HEK293 (cell line): ENCODE measurements around the gene POGZ.
A peak's percentile ranks its signal among the peaks of the same experiment; 100 is the strongest.

Experiments
- CTCF ChIA-PET: fragments of 350-600 bp; formaldehyde crosslinking; extraction: SDS; loops from one replicate; lab custom pipeline; 2021; ENCODE audit warnings: antibody characterized with exemption; lab: Yijun Ruan, JAX
- POLR2A ChIA-PET: fragments of 300-600 bp; formaldehyde crosslinking; extraction: SDS; loops from one replicate; lab custom pipeline; 2020; ENCODE audit warnings: antibody characterized with exemption, inconsistent platforms; lab: Yijun Ruan, JAX
- H3K27ac ChIP-seq: fragments of 200-500 bp; sonication (Bioruptor generic); 2 replicates; pipeline ENCODE4 v1.5.1; 2014; ENCODE audit warnings: low read depth, low read length, control low read depth, inconsistent platforms; ENCODE audit errors: extremely low read depth
- H3K36me3 ChIP-seq, 2 experiments: fragments of 200-500 bp in 1 of 2; sonication (Bioruptor generic) in 1 of 2; 1 replicate in 1 of 2; 2 replicates in 1 of 2; pipeline ENCODE4 v1.5.1; 2014 to 2017; ENCODE audit warnings: inconsistent platforms in 2 of 2, low read length in 2 of 2; ENCODE audit not compliant: control insufficient read depth in 2 of 2, insufficient read depth in 1 of 2
- H3K4me1 ChIP-seq: fragments of 200-500 bp; sonication (Bioruptor generic); 2 replicates; pipeline ENCODE4 v1.5.1; 2014; ENCODE audit warnings: mild to moderate bottlenecking, low read length, inconsistent platforms; ENCODE audit not compliant: control insufficient read depth, insufficient read depth
- H3K4me3 ChIP-seq: 2 replicates; pipeline ENCODE4 v1.5.1; 2011; ENCODE audit warnings: low read depth, mild to moderate bottlenecking, control low read depth, low read length, moderate library complexity
- H3K9me3 ChIP-seq: fragments of 200-500 bp; sonication (Bioruptor generic); 2 replicates; pipeline ENCODE4 v1.5.1; 2014; ENCODE audit warnings: low read depth, low read length, inconsistent platforms; ENCODE audit not compliant: control insufficient read depth, insufficient read depth
- GLIS1 ChIP-seq: fragments of 450-650 bp; formaldehyde crosslinking; IDR thresholded peaks from 2 replicates; pipeline ENCODE4 v1.5.1; 2016; ENCODE audit warnings: missing biosample characterization, missing genetic modification characterization
- GLIS2 ChIP-seq: fragments of 450-650 bp; formaldehyde crosslinking; IDR thresholded peaks from 2 replicates; pipeline ENCODE4 v1.5.1; 2016; ENCODE audit warnings: missing biosample characterization, missing genetic modification characterization
- HOXA7 ChIP-seq: sonication (generic); formaldehyde crosslinking; IDR thresholded peaks from 2 replicates; pipeline ENCODE4 v1.8.1; 2022; ENCODE audit warnings: missing genetic modification reagents, borderline replicate concordance
- PRDM1 ChIP-seq: fragments of 450-650 bp; formaldehyde crosslinking; IDR thresholded peaks from 2 replicates; pipeline ENCODE4; 2016; ENCODE audit warnings: missing biosample characterization, missing genetic modification characterization
- PRDM6 ChIP-seq: fragments of 450-650 bp; formaldehyde crosslinking; IDR thresholded peaks from 2 replicates; pipeline ENCODE4 v1.5.1; 2017; ENCODE audit warnings: missing biosample characterization, missing genetic modification characterization
- ZBTB21 ChIP-seq: fragments of 450-650 bp; formaldehyde crosslinking; IDR thresholded peaks from 2 replicates; pipeline ENCODE4 v1.5.1; 2017; ENCODE audit warnings: missing biosample characterization, missing genetic modification characterization
- ZBTB8A ChIP-seq: fragments of 450-650 bp; formaldehyde crosslinking; IDR thresholded peaks from 2 replicates; pipeline ENCODE4 v1.5.1; 2016; ENCODE audit warnings: missing biosample characterization, missing genetic modification characterization
- ZNF248 ChIP-seq: fragments of 450-650 bp; formaldehyde crosslinking; IDR thresholded peaks from 2 replicates; pipeline ENCODE4 v1.5.1; 2017; ENCODE audit warnings: missing biosample characterization, missing genetic modification characterization
- ZNF335 ChIP-seq: fragments of 450-650 bp; formaldehyde crosslinking; conservative IDR thresholded peaks from 2 replicates; pipeline ENCODE4 v1.5.1; 2016; ENCODE audit warnings: missing biosample characterization, missing genetic modification characterization
- ZNF394 ChIP-seq: fragments of 450-650 bp; formaldehyde crosslinking; IDR thresholded peaks from 2 replicates; pipeline ENCODE4 v1.5.1; 2016; ENCODE audit warnings: missing biosample characterization, missing genetic modification characterization, mild to moderate bottlenecking, moderate library complexity, borderline replicate concordance
- ZNF600 ChIP-seq: fragments of 450-650 bp; formaldehyde crosslinking; IDR thresholded peaks from 2 replicates; pipeline ENCODE4 v1.5.1; 2016; ENCODE audit warnings: missing biosample characterization, missing genetic modification characterization
- ZNF660 ChIP-seq: fragments of 450-650 bp; IDR thresholded peaks from 2 replicates; pipeline ENCODE4 v1.5.1; 2018; ENCODE audit warnings: missing biosample characterization, mild to moderate bottlenecking, missing genetic modification characterization
- ZNF670 ChIP-seq: fragments of 450-650 bp; formaldehyde crosslinking; IDR thresholded peaks from 2 replicates; pipeline ENCODE4 v1.5.1; 2016; ENCODE audit warnings: missing biosample characterization, missing genetic modification characterization, low read depth
- ZNF692 ChIP-seq: fragments of 450-650 bp; formaldehyde crosslinking; IDR thresholded peaks from 2 replicates; pipeline ENCODE4 v1.5.1; 2016; ENCODE audit warnings: missing biosample characterization, missing genetic modification characterization
- TF ChIP-seq, protein P1 (sequence below): fragments of 450-650 bp; formaldehyde crosslinking; IDR thresholded peaks from 2 replicates; pipeline ENCODE4 v1.5.1; 2016; ENCODE audit warnings: missing biosample characterization, missing genetic modification characterization
- TF ChIP-seq, protein P2 (sequence below): IDR thresholded peaks from 2 replicates; pipeline ENCODE4 v1.6.1; 2011; ENCODE audit warnings: mild to moderate bottlenecking, low read depth, low read length, borderline replicate concordance
- TF ChIP-seq, protein P3 (sequence below): fragments of 450-650 bp; formaldehyde crosslinking; conservative IDR thresholded peaks from 2 replicates; pipeline ENCODE4 v1.5.1; 2016; ENCODE audit warnings: low read depth, missing biosample characterization, missing genetic modification characterization

The POGZ gene

DNA sequence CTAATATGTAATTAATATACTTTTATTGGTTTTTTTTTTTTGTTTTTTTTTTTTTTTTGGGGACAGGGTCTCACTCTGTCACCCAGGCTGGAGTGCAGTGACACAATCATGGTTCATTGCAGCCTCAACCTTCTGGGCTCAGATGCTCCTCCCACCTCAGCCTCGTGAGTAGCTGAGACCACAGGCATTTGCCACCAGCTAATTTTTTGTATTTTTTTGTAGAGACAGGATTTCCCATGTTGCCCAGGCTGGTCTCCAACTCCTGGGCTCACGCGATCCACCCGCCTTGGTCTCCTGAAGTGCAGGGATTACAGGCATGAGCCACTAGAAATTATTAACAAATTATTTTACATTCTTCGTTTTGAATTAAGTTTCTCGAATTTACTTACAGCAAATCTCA, 16.8 kb upstream of the POGZ start:
- ChIA-PET POLR2A (interaction anchor here (0.8 to 2.5 kb wide), 3 partner anchors 17 to 127 kb away, joined by 3 to 8 read pairs (median 3); partner anchors contain the start of gene POGZ), CTCF (interaction anchor here (1.1 to 2.0 kb wide), 2 partner anchors 11 to 71 kb away, joined by 3 to 9 read pairs; no protein-coding TSS in a partner anchor)
- TF ChIP-seq ZNF600 (tag by site-specific recombination) = no peak
- TF ChIP-seq ZNF660 = no peak
- TF ChIP-seq ZNF670 (tag by site-specific recombination) = no peak
- no peak for TF ChIP-seq ZNF692 (tag by site-specific recombination)
- TF ChIP-seq, protein P1, sequence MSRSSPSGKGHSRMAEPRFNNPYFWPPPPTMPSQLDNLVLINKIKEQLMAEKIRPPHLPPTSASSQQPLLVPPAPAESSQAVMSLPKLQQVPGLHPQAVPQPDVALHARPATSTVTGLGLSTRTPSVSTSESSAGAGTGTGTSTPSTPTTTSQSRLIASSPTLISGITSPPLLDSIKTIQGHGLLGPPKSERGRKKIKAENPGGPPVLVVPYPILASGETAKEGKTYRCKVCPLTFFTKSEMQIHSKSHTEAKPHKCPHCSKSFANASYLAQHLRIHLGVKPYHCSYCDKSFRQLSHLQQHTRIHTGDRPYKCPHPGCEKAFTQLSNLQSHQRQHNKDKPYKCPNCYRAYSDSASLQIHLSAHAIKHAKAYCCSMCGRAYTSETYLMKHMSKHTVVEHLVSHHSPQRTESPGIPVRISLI (tag by site-specific recombination) = peak; percentile 72; the same call in 1 of the 2 replicates
- 0 out of 2 replicates have a peak, but pooled peaks have one; percentile 20 for TF ChIP-seq ZNF394 (tag by site-specific recombination)
- no peak for TF ChIP-seq ZBTB8A (tag by site-specific recombination)
- no peak for TF ChIP-seq ZNF248 (tag by site-specific recombination)
- TF ChIP-seq HOXA7 (CRISPR knock-in tag) = no peak
- TF ChIP-seq, protein P2, sequence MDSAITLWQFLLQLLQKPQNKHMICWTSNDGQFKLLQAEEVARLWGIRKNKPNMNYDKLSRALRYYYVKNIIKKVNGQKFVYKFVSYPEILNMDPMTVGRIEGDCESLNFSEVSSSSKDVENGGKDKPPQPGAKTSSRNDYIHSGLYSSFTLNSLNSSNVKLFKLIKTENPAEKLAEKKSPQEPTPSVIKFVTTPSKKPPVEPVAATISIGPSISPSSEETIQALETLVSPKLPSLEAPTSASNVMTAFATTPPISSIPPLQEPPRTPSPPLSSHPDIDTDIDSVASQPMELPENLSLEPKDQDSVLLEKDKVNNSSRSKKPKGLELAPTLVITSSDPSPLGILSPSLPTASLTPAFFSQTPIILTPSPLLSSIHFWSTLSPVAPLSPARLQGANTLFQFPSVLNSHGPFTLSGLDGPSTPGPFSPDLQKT = no peak
- H3K4me1 ChIP-seq = no peaks in the 10 kb centered on the region
- no peak overlapping the region for H3K4me3 ChIP-seq
- no peaks in the 10 kb centered on the region for H3K36me3 ChIP-seq
- H3K27ac ChIP-seq = no peak overlapping the region
- no peaks in the 10 kb centered on the region for H3K9me3 ChIP-seq

- Histone ChIP-seq H3K4me1 (no peaks in the 10 kb centered on the region), H3K27ac (no peak overlapping the region), H3K9me3 (no peaks in the 10 kb centered on the region), H3K36me3 (no peaks in the 10 kb centered on the region), H3K4me3 (no peak overlapping the region)
- TF ChIP-seq GLIS2 (no peak), PRDM1 (tag by site-specific recombination) (0 out of 2 replicates have a peak, but pooled peaks have one; percentile 19)
- ChIA-PET CTCF (interaction anchor here (0.5 to 2.0 kb wide), 5 partner anchors 10 to 148 kb away, joined by 3 to 9 read pairs (median 3); no protein-coding TSS in a partner anchor), POLR2A (interaction anchor here (0.8 to 2.5 kb wide), 6 partner anchors 16 to 128 kb away, joined by 3 to 8 read pairs (median 4); partner anchors contain the start of genes POGZ and TUFT1)
Measured at GRCh38 chr1:151475175-151475574, 15.9 kb upstream of the POGZ start.

GRCh38 chr1:151474745-151475144, 15.5 kb upstream of the POGZ start:
- Histone ChIP-seq H3K9me3 (no peaks in the 10 kb centered on the region), H3K4me1 (no peaks in the 10 kb centered on the region), H3K36me3 (no peaks in the 10 kb centered on the region)
- POLR2A ChIA-PET = interaction anchor here (0.9 to 2.5 kb wide), 5 partner anchors 15 to 66 kb away, joined by 3 to 8 read pairs (median 4); partner anchors contain the start of genes POGZ and TUFT1
- no peak for TF ChIP-seq GLIS1 (tag by site-specific recombination)
- peak; percentile 36; the same call in 1 of the 2 replicates for TF ChIP-seq ZBTB21 (tag by site-specific recombination)
- 0 out of 2 replicates have a peak, but pooled peaks have one; percentile 12 for TF ChIP-seq ZNF335
- TF ChIP-seq PRDM6 (tag by site-specific recombination) = peak; percentile 53
- TF ChIP-seq, protein P3, sequence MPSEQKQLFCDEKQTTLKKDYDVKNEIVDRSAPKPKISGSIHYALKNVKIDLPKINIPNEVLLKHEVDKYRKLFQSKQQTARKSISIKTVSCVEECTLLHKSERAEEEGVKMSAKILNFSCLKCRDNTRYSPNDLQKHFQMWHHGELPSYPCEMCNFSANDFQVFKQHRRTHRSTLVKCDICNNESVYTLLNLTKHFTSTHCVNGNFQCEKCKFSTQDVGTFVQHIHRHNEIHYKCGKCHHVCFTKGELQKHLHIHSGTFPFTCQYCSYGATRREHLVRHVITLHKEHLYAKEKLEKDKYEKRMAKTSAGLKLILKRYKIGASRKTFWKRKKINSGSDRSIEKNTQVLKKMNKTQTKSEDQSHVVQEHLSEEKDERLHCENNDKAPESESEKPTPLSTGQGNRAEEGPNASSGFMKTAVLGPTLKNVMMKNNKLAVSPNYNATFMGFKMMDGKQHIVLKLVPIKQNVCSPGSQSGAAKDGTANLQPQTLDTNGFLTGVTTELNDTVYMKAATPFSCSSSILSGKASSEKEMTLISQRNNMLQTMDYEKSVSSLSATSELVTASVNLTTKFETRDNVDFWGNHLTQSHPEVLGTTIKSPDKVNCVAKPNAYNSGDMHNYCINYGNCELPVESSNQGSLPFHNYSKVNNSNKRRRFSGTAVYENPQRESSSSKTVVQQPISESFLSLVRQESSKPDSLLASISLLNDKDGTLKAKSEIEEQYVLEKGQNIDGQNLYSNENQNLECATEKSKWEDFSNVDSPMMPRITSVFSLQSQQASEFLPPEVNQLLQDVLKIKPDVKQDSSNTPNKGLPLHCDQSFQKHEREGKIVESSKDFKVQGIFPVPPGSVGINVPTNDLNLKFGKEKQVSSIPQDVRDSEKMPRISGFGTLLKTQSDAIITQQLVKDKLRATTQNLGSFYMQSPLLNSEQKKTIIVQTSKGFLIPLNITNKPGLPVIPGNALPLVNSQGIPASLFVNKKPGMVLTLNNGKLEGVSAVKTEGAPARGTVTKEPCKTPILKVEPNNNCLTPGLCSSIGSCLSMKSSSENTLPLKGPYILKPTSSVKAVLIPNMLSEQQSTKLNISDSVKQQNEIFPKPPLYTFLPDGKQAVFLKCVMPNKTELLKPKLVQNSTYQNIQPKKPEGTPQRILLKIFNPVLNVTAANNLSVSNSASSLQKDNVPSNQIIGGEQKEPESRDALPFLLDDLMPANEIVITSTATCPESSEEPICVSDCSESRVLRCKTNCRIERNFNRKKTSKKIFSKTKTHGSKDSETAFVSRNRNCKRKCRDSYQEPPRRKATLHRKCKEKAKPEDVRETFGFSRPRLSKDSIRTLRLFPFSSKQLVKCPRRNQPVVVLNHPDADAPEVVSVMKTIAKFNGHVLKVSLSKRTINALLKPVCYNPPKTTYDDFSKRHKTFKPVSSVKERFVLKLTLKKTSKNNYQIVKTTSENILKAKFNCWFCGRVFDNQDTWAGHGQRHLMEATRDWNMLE (tag by site-specific recombination) = 0 out of 2 replicates have a peak, but pooled peaks have one; percentile 21
- TF ChIP-seq, all 188 proteins: peak for 4
- H3K4me3 ChIP-seq = no peak overlapping the region
- CTCF ChIA-PET = interaction anchor here (0.5 to 2.0 kb wide), 3 partner anchors 10 to 51 kb away, joined by 3 to 9 read pairs (median 3); no protein-coding TSS in a partner anchor
- no peak overlapping the region for H3K27ac ChIP-seq
